DMS53 (cell line): ENCODE measurements around the gene TESMIN.

Experiments
- DNase-seq: peaks from one replicate; lab custom pipeline; 2025; lab: John Stamatoyannopoulos, UW

Gene TESMIN

DNA sequence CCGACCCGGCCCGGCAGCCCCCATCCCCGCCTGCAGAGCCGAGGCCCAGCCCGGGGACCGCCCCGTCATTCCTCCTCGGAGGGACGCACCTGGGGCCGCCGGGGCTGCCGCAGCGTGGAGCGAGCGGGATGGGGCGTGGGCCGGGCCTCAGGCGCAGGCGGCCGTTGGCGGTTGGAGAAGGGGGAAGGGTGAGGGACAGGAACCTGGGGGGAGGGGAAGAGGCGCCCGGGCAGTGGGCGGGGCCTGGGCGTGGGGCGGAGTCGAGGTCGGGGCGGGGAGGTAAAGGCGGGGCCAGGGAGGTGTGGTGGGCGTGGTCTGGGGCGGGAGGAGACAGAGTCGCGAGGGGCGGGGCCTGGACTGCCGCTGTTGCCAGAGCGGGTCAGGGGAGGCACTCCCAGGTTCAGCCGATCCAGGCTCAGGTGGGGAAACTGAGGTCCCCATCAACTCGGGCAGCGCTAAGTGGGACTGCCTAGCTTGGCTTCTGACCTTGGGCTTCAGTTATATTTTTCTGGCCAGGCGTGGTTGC lies at the start of gene TESMIN:
Gene TESMIN (minus strand): TSS at position 190 of the 526 bp plus-strand sequence. CDS start 860 bp downstream, outside the sequence.
- DNase-seq = peak; percentile 97

DNA sequence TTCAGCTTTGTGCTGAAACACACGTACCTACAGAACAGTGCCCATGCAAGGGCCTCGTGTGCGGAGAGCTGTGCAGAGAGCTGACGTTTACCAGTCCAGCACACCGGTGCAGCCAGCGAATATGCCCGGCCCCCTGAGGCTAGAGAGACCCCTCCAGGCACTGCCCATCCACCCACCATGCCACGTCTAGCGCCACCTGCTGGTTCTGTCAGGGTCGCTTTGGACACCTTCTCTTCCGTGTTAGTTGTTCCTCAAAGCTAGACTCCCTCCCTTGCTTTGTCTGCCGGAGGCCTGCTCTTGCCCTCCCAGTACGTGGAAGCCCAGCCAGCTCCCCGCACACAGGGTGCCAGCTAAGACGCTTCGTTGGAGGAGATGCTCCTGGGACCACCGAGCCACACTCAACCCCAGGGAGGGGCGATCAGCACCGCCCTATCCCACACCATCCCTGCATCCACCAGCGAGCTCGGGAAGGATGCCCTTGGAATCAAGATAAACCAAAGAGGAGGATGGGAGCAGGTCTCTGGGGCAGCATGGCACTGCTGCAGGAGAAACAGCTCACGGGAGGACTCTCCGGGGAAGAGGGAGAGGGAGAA lies 47.0 kb upstream of the TESMIN start:
- DNase-seq = peak; percentile 44

- no peak for DNase-seq
Measured at GRCh38 chr11:68796801-68797200, 45.5 kb upstream of the TESMIN start.

DNA sequence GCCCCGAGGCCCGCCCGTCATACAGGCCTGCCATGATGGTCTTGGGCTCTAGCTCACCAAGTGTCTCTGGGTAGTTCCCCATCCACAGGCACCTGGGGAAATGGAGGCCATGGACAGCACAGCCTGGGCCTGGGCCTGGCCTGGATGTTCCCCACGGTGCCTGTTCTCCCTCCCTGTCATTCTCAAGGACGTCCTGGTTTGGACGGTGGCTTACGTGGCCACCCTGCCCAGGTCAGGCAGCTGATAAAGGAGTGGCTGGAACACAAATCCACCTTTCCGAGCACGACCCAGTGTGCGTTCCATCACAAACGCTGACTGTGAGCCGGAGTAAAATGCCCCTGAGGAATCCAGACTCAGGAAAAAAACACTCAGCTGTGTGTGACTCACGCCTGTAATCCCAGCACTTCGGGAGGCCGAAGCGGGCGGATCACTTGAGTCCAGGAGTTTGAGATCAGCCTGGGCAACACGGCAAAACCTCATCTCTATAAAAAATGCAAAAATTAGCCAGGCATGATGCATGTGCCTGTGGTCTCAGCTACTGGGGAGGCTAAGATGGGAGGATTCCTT lies 41.2 kb upstream of the TESMIN start:
- DNase-seq = no peak

DNA sequence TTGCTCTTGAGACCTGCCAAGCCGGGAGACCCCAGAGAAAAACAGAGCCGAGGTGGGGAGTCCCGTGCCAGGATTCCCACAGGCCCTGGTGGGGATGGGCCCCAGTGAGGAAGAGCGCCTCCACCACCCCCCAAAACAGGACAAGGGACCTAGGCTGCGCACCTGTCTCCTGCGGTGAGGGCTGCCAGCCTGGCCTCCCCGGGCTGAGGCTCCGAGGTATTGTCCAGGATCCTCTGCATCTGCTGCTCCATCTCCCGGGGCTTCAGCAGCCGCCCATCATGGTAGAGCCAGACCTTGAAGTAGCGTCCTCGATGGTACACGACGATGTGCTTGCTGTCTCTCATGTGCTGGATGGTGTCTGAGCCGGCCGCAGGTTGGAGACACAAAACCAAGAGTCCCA lies 33.3 kb upstream of the TESMIN start:
- DNase-seq = no peak

DNA sequence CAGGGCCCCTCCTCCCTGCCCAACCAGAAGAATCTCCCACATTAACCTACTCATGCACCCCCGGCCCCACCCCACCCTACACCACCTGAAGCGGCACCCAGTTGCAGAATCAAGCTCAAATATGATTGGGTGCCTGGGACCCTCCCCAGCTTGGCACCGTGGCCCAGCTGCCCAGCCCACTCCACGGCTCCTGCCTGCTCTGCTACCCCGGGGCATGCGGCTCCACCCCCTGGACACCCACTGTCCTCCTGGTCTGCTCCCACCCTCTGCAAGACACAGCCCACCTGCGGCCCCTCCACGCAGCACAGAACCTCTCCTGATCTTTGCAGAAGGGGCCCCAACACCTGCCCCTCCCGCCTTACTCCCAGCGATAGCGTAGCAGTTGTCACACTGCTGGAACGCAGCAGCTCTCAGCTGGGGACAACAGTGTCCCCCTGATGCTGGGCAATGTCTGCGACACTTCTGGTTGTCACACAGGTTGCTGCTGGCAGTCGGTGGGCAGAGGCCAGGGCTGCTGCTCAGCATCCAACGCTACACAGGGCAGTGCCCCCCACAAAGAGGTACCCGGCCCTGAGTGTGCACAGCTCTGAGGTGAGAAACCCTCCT lies 32.0 kb upstream of the TESMIN start:
- DNase-seq = no peak

- no peak for DNase-seq
Measured at GRCh38 chr11:68782711-68783110, 31.4 kb upstream of the TESMIN start.

GRCh38 chr11:68780829-68781228 lies 29.5 kb upstream of the TESMIN start:
- peak; percentile 36 for DNase-seq

GRCh38 chr11:68778205-68778604 lies 26.9 kb upstream of the TESMIN start:
- DNase-seq = no peak

- no peak for DNase-seq
Measured at GRCh38 chr11:68776442-68777235, 25.3 kb upstream of the TESMIN start.

DNA sequence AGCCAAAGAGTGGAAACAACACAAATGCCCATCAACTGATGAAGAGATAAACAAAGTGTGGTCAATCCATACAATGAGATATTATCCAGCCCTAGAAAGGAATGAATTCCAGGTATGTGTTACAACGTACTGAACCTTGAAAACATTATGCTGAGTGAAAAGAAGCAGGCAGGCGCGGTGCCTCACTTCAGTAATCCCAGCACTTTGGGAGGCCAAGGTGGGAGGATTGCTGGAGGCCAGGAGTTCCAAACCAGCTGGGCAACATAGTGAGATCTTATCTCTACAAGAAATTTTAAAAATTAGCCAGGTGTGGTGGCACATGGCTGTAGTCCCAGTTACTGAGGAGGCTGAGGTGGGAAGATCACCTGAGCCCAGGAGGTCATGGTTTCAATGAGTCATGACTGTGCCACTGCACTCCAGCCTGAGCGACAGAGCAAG lies 24.6 kb upstream of the TESMIN start:
- DNase-seq = no peak

DNA sequence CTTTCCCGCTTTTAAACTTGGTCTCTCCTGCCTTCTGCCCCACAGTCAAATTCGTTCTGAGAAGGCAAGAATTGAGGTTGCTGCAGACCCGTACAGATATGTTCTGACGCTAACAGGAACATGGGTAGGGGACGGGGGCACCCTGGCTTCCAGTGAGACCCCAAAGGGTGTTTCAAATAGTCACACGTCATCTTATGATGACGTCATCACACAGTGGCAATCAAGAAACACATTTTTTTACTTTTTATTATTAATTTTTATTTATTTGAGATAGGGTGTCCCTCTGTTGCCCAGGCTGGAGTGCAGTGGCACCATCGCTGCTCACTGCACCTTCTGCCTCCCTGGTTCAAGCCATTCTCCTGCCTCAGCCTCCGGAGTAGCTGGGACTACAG lies 22.9 kb upstream of the TESMIN start:
- no peak for DNase-seq

DNA sequence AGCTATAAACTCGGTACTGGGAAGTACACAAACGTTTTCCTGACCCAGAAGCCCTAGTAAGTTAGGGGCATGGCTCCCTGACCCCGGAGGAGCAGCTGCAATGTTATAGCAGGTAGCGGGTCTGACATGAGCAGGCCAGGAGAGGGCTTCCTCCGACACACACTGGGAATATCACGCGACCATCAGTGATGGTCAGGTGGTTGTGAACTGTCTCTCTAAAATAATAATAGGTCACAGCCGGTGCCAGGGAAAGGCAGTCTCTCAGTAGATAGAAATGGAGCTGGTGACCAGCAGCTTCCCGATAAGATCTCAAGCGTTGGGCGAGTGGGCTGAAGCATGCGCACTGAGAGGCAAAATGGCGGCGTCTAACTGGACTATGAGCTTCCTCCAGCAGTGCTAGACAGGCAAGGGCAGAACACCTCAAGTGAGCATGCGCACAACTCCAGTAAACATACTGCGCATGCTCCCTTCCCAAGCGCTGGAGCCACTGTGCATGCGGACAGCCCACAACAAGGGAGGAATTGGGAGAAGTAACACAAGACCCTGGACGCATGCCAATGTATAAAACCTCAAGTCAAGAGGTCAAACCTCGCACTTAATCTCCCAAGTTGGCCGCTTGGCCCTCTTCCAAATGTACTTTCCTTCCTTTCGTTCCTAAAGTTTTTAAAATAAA lies 22.3 kb upstream of the TESMIN start:
- no peak for DNase-seq

DNA sequence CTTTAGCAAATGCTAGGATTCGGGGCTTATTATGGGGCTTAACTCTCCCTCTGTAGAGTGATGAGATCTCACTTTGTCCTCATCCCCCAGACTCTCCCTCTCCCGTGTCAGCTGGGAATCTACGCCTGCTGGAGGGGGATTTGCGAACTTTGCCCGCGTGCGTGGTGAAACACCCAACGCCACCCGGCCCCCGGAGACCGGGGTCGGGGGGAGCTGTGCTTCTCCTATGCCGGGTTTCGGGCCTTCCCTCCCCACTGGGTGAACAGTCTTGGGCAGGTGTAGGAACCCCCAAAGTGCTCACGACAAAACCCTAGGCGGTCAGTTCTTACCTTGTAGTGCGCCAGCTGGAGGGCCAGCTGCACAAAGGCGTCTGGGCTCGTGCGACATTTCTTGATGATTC lies 21.6 kb upstream of the TESMIN start:
- no peak for DNase-seq

- DNase-seq = no peak
Measured at GRCh38 chr11:68770781-68771180, 19.5 kb upstream of the TESMIN start.

- DNase-seq = no peak
Measured at GRCh38 chr11:68767672-68768071, 16.4 kb upstream of the TESMIN start.

- DNase-seq = no peak
Measured at GRCh38 chr11:68766786-68767185, 15.5 kb upstream of the TESMIN start.

DNA sequence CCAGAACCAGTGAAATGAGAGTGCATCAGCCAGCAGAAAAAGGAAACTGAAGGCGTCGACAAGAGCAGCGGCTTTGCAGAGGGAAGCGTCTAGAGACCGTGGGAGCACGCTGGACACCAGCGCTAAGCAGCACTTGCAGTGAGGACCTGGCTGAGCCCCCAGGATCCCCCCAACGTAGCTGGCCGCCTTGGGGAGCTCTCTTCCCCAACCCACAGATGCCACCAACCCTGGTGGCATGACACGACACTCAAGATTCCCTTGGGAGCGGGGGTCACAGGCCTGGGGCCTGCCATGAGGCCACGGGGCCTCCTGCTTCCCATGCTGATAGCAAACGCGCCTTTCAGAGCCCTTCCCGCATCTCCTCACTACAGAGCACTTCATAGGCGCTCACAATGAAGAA lies 13.4 kb upstream of the TESMIN start:
- no peak for DNase-seq

DNA sequence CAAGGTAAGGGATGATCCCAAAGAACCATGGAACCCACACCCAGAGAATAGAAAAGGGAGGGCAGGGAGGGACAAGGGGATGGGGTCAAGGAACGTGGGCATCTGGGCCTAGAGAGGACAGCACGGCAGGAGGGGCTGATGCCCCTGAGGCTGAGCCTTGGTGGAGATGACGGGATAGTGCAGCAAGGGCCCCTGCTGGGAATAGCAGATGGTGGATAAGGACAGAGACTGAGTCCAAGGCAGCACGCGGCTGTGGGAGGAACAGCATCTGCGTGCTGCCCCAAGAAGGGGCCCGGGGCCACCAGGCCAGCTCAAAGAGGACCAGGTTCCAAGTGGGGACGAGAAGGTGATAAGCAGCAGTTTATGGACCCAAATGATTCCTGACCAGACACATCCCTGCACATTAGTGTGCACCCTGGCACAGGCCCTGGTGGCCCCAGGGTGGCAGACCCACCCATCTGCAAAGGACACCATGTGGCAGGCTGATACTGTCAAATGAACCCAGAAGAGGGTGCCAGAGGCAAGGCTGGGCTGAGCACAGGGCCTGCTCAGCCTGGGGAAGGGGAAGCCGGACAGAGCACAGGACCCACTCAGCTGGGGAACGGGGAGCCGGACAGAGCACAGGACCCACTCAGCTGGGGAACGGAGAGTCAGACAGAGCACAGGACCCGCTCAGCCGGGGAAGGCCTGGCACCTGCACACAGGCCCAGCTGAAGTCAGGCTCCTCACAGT lies 12.8 kb upstream of the TESMIN start:
- DNase-seq = no peak

DNA sequence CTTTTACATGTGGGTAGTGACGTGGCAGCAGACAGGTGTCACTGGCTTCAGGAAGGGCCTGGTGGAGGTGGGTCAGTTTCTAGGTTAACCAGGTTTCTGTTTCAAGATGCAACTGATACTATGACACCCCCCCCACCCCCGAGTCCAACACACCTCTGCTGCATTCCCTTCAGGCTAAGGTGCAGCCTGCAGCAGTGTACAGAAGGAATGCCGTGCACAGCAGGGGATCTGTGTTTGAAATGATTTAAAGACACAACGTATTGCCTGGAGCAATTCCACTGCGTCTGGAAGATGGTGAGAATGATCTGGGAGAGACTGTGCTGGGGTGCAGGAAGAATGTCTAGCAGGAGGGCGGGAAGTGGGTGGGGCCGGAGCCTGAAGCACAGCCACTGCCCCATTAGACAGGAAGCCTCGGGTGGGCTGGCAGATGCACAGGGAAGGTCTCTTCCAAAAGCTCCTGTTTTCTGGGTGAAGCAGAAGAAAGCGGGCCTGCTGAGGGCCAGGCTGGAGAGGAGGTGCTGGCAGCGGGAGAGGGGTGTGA lies 11.9 kb upstream of the TESMIN start:
- no peak for DNase-seq

- DNase-seq = no peak
Measured at GRCh38 chr11:68762481-68762880, 11.2 kb upstream of the TESMIN start.
